Hindlimb muscle (tissue), 1 donor: Measurements from ENCODE around the gene LMAN1L. TPM values are rescaled to one million over a fixed set of nuclear protein-coding genes. Genes with fewer than 3 reads are reported as not detected.
A peak's percentile ranks its signal among the peaks of the same experiment; 100 is the strongest.

ENCODE experiments used
- DNase-seq: peaks from one replicate; pipeline ENCODE4 v3.0.0-alpha.2; 2013
- polyA plus RNA-seq: library from polyadenylated mRNA; unstranded; fragments of 120-200 nt; gene quantifications from one replicate; pipeline ENCODE4 v1.2.1, GENCODE V29; 2013; ENCODE audit not compliant: insufficient read length

LMAN1L gene
- polyA plus RNA-seq, 1 donor: not detected

- no peak for DNase-seq
Observed at GRCh38 chr15:74838137-74838516, 25.5 kb downstream of the LMAN1L start.

- no peak for DNase-seq
Observed at GRCh38 chr15:74838746-74839525, 26.3 kb downstream of the LMAN1L start.

- DNase-seq: no peak
Observed at GRCh38 chr15:74839526-74840395, 27.1 kb downstream of the LMAN1L start.

GRCh38 chr15:74840851-74841775 is 28.5 kb downstream of the LMAN1L start:
- DNase-seq: no peak

GRCh38 chr15:74841891-74842373 is 29.3 kb downstream of the LMAN1L start:
- no peak for DNase-seq

- DNase-seq: peak; percentile 90
Observed at GRCh38 chr15:74842581-74843444, 30.2 kb downstream of the LMAN1L start, which contains the start of gene ULK3. Gene ULK3, minus strand, starts transcription at chr15:74843156. Its CDS starts 51 bp downstream, at chr15:74843105.

- no peak for DNase-seq
Observed at GRCh38 chr15:74843445-74843828, 30.8 kb downstream of the LMAN1L start.

GRCh38 chr15:74843891-74844299 is 31.3 kb downstream of the LMAN1L start:
- no peak for DNase-seq

GRCh38 chr15:74844319-74845207 is 31.9 kb downstream of the LMAN1L start:
- DNase-seq: no peak

- DNase-seq: no peak
Observed at GRCh38 chr15:74845208-74845568, 32.6 kb downstream of the LMAN1L start.

- DNase-seq: no peak
Observed at GRCh38 chr15:74845581-74845980, 32.9 kb downstream of the LMAN1L start.

GRCh38 chr15:74847432-74847831 is 34.8 kb downstream of the LMAN1L start:
- no peak for DNase-seq

- no peak for DNase-seq
Observed at GRCh38 chr15:74850393-74850792, 37.8 kb downstream of the LMAN1L start.

GRCh38 chr15:74851960-74852359 is 39.3 kb downstream of the LMAN1L start:
- no peak for DNase-seq

GRCh38 chr15:74854453-74855022 is 41.9 kb downstream of the LMAN1L start:
- no peak for DNase-seq

GRCh38 chr15:74855857-74856256 is 43.2 kb downstream of the LMAN1L start:
- DNase-seq: no peak

GRCh38 chr15:74856537-74856936 is 43.9 kb downstream of the LMAN1L start:
- no peak for DNase-seq

GRCh38 chr15:74857082-74857655 is 44.5 kb downstream of the LMAN1L start:
- DNase-seq: no peak

- DNase-seq: no peak
Observed at GRCh38 chr15:74857671-74858368, 45.2 kb downstream of the LMAN1L start.
